GM23338 (cell line): ENCODE results near the gene ACP3. TPM values are rescaled to one million over a fixed set of nuclear protein-coding genes. Genes with fewer than 3 reads are reported as not detected.

Experiments
- ATAC-seq: fragments of 200-7000 bp; cut with Tn5 transposase; 3 replicates; pipeline ENCODE4 v1.9.1; 2020
- DNase-seq: peaks from one replicate; pipeline ENCODE4 v3.0.0-alpha.2; 2015; ENCODE audit warnings: low spot score
- H2AFZ ChIP-seq: fragments of 200-600 bp; sonication (generic); 2 replicates; pipeline ENCODE4 v1.8.0; 2016; ENCODE audit warnings: antibody characterized with exemption, mild to moderate bottlenecking, moderate library complexity
- H3F3A ChIP-seq: fragments of 200-600 bp; sonication (generic); replicated peaks from 2 replicates; pipeline ENCODE4 v1.8.0; 2017; ENCODE audit warnings: antibody characterized with exemption, mixed run types, low read depth
- H3K27ac ChIP-seq: fragments of 200-600 bp; sonication (generic); 2 replicates; pipeline ENCODE4 v1.6.1; 2016; ENCODE audit warnings: low read depth
- H3K27me3 ChIP-seq: fragments of 200-600 bp; sonication (generic); 2 replicates; pipeline ENCODE4 v1.8.0; 2016; ENCODE audit warnings: mild to moderate bottlenecking, mixed run types, moderate library complexity; ENCODE audit not compliant: insufficient read depth
- H3K36me3 ChIP-seq: fragments of 200-600 bp; sonication (generic); 2 replicates; pipeline ENCODE4 v1.8.0; 2016; ENCODE audit warnings: mild to moderate bottlenecking; ENCODE audit not compliant: insufficient read depth
- H3K4me1 ChIP-seq: fragments of 200-600 bp; sonication (generic); 2 replicates; pipeline ENCODE4 v1.8.0; 2016; ENCODE audit warnings: mild to moderate bottlenecking, moderate library complexity; ENCODE audit not compliant: insufficient read depth
- H3K4me2 ChIP-seq: fragments of 200-600 bp; sonication (generic); 2 replicates; pipeline ENCODE4 v1.7.1; 2017; ENCODE audit warnings: mixed run types
- H3K4me3 ChIP-seq: fragments of 200-600 bp; sonication (generic); 2 replicates; pipeline ENCODE4 v1.6.1; 2016; ENCODE audit warnings: mixed run types
- H3K79me2 ChIP-seq: fragments of 200-600 bp; sonication (generic); replicated peaks from 2 replicates; pipeline ENCODE4 v1.8.0; 2017; ENCODE audit warnings: mild to moderate bottlenecking; ENCODE audit not compliant: insufficient read depth
- H3K9me2 ChIP-seq: fragments of 200-600 bp; sonication (generic); 2 replicates; pipeline ENCODE4 v1.8.0; 2017; ENCODE audit not compliant: insufficient read depth
- H4K20me1 ChIP-seq: fragments of 200-600 bp; sonication (generic); replicated peaks from 2 replicates; pipeline ENCODE4 v1.8.0; 2017; ENCODE audit warnings: mild to moderate bottlenecking; ENCODE audit not compliant: insufficient read depth
- H3K27ac Mint-ChIP-seq: 2 replicates; pipeline ENCODE4 v1.8.0; 2020; ENCODE audit warnings: inconsistent platforms, mild to moderate bottlenecking, moderate library complexity, mixed read lengths
- H3K27me3 Mint-ChIP-seq: 3 replicates; pipeline ENCODE4 v1.8.0; 2022; ENCODE audit warnings: low read depth, mild to moderate bottlenecking, moderate library complexity, mixed read lengths, inconsistent platforms; ENCODE audit not compliant: insufficient read depth, poor library complexity
- H3K36me3 Mint-ChIP-seq: 3 replicates; pipeline ENCODE4 v1.8.0; 2021; ENCODE audit warnings: low read depth, mild to moderate bottlenecking, inconsistent platforms, moderate library complexity, mixed read lengths
- H3K4me1 Mint-ChIP-seq: 3 replicates; pipeline ENCODE4 v1.8.0; 2020; ENCODE audit warnings: mild to moderate bottlenecking, inconsistent platforms, mixed read lengths
- H3K4me3 Mint-ChIP-seq: 3 replicates; pipeline ENCODE4 v1.8.0; 2021; ENCODE audit warnings: moderate library complexity, mild to moderate bottlenecking, inconsistent platforms, mixed read lengths
- H3K9me3 Mint-ChIP-seq: 3 replicates; pipeline ENCODE4 v1.8.0; 2020; ENCODE audit warnings: moderate library complexity, mild to moderate bottlenecking, inconsistent platforms, mixed read lengths
- CREB1 ChIP-seq: fragments of 250-450 bp; sonication (Bioruptor Pico); IDR thresholded peaks from 2 replicates; pipeline ENCODE4 v1.5.0; 2020; ENCODE audit warnings: low read depth, mild to moderate bottlenecking, moderate library complexity
- EZH2 ChIP-seq: fragments of 200-600 bp; sonication (generic); IDR thresholded peaks from one replicate; pipeline ENCODE4 v1.8.0; 2017; ENCODE audit warnings: antibody characterized with exemption, mild to moderate bottlenecking, low read depth; ENCODE audit not compliant: unreplicated experiment
- EZH2phosphoT487 ChIP-seq: fragments of 200-600 bp; sonication (generic); IDR thresholded peaks from one replicate; pipeline ENCODE4 v1.8.1; 2018; ENCODE audit warnings: antibody characterized with exemption; ENCODE audit not compliant: unreplicated experiment
- JUNB ChIP-seq: IDR thresholded peaks from one replicate; pipeline ENCODE4 v1.6.1; 2016; ENCODE audit warnings: antibody characterized with exemption; ENCODE audit not compliant: unreplicated experiment
- NANOG ChIP-seq: IDR thresholded peaks from 2 replicates; pipeline ENCODE4 v1.6.1; 2016; ENCODE audit warnings: antibody characterized with exemption, borderline replicate concordance
- STAT1 ChIP-seq: IDR thresholded peaks from one replicate; pipeline ENCODE4 v1.6.1; 2016; ENCODE audit warnings: antibody characterized with exemption; ENCODE audit not compliant: unreplicated experiment
- ZNF114 ChIP-seq: fragments of 250-450 bp; sonication (Bioruptor Pico); IDR thresholded peaks from 2 replicates; pipeline ENCODE4 v1.5.0; 2020; ENCODE audit warnings: mild to moderate bottlenecking, moderate library complexity
- polyA plus RNA-seq: library from polyadenylated mRNA; unstranded; fragments of >200 nt; fragmentation: Nextera tagmentation; extraction: Ambion mirVana; gene quantifications from 2 replicates; pipeline ENCODE4 v1.2.1, GENCODE V29; 2016
- total RNA-seq: library from RNA; depleted of rRNA; stranded (reverse); fragments of >200 nt; shearing (Covaris generic); gene quantifications from 2 replicates; pipeline ENCODE4 v1.2.3, GENCODE V29; 2014
- TF ChIP-seq, protein P1 (sequence below): fragments of 250-450 bp; sonication (Bioruptor Pico); IDR thresholded peaks from 2 replicates; pipeline ENCODE4 v1.5.0; 2020; ENCODE audit warnings: mild to moderate bottlenecking, moderate library complexity
- TF ChIP-seq, protein P2 (sequence below), 2 experiments: fragments of 200-600 bp in 1 of 2; sonication (generic) in 1 of 2; conservative IDR thresholded peaks; 2 replicates each; pipeline versions ENCODE4 v1.5.1 to v1.6.1; 2016 to 2017; ENCODE audit warnings: antibody characterized with exemption in 2 of 2, low read depth in 2 of 2, mild to moderate bottlenecking in 2 of 2, moderate library complexity in 1 of 2

ACP3 gene
- total and polyA plus RNA-seq, 2 experiments from 2014 or later, result 1.1 to 3.5 TPM

DNA sequence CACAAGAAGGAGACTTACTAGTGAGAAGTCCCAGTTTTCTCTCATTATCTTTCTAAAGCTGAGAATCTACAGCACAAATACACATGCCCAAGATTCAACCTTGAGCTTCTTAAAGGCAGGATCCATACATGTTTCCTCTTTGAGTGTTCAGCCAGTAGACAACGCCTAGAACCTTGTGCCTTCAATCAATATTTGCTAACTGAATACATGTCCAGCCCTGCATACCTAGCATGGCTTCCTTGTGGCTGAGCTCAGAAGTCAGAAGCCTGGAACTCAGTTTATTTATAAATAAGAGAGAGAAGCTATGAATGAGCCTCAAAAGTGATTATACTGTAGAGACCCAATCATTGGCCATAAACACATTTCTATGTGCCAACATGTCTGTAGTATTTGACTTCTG, 43.5 kb downstream of the ACP3 start (continued):
- TF ChIP-seq, protein P1, sequence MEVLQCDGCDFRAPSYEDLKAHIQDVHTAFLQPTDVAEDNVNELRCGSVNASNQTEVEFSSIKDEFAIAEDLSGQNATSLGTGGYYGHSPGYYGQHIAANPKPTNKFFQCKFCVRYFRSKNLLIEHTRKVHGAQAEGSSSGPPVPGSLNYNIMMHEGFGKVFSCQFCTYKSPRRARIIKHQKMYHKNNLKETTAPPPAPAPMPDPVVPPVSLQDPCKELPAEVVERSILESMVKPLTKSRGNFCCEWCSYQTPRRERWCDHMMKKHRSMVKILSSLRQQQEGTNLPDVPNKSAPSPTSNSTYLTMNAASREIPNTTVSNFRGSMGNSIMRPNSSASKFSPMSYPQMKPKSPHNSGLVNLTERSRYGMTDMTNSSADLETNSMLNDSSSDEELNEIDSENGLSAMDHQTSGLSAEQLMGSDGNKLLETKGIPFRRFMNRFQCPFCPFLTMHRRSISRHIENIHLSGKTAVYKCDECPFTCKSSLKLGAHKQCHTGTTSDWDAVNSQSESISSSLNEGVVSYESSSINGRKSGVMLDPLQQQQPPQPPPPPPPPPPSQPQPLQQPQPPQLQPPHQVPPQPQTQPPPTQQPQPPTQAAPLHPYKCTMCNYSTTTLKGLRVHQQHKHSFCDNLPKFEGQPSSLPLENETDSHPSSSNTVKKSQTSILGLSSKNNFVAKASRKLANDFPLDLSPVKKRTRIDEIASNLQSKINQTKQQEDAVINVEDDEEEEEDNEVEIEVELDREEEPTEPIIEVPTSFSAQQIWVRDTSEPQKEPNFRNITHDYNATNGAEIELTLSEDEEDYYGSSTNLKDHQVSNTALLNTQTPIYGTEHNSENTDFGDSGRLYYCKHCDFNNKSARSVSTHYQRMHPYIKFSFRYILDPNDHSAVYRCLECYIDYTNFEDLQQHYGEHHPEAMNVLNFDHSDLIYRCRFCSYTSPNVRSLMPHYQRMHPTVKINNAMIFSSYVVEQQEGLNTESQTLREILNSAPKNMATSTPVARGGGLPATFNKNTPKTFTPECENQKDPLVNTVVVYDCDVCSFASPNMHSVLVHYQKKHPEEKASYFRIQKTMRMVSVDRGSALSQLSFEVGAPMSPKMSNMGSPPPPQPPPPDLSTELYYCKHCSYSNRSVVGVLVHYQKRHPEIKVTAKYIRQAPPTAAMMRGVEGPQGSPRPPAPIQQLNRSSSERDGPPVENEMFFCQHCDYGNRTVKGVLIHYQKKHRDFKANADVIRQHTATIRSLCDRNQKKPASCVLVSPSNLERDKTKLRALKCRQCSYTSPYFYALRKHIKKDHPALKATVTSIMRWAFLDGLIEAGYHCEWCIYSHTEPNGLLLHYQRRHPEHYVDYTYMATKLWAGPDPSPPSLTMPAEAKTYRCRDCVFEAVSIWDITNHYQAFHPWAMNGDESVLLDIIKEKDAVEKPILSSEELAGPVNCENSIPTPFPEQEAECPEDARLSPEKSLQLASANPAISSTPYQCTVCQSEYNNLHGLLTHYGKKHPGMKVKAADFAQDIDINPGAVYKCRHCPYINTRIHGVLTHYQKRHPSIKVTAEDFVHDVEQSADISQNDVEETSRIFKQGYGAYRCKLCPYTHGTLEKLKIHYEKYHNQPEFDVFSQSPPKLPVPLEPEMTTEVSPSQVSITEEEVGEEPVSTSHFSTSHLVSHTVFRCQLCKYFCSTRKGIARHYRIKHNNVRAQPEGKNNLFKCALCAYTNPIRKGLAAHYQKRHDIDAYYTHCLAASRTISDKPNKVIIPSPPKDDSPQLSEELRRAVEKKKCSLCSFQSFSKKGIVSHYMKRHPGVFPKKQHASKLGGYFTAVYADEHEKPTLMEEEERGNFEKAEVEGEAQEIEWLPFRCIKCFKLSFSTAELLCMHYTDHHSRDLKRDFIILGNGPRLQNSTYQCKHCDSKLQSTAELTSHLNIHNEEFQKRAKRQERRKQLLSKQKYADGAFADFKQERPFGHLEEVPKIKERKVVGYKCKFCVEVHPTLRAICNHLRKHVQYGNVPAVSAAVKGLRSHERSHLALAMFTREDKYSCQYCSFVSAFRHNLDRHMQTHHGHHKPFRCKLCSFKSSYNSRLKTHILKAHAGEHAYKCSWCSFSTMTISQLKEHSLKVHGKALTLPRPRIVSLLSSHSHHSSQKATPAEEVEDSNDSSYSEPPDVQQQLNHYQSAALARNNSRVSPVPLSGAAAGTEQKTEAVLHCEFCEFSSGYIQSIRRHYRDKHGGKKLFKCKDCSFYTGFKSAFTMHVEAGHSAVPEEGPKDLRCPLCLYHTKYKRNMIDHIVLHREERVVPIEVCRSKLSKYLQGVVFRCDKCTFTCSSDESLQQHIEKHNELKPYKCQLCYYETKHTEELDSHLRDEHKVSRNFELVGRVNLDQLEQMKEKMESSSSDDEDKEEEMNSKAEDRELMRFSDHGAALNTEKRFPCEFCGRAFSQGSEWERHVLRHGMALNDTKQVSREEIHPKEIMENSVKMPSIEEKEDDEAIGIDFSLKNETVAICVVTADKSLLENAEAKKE (CRISPR knock-in tag), result no peak
- TF ChIP-seq EZH2 (no peak), NANOG (no peak), CREB1 (CRISPR knock-in tag) (no peak), ZNF114 (no peak)

DNA sequence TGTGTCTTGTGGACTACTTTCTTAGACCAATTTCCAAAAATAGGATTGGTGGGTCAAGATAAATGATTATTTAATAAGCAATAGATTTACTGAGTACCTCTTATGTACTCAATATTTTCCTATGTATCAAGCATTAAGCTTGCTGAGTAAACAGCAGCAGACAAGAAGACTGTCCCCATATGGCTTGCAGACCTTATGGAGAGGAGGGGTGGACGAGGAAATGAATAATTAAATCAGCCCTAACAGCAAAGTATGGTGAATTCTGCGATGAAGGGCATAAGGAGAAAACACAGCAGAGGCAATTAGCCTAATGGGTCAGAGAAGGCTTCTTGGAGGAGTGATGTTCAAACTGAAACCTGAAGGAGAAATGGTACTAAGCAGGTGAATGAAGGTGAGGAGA, 45.1 kb downstream of the ACP3 start:
- H3K27ac Mint-ChIP-seq, result no peak overlapping the region
- TF ChIP-seq, protein P2, sequence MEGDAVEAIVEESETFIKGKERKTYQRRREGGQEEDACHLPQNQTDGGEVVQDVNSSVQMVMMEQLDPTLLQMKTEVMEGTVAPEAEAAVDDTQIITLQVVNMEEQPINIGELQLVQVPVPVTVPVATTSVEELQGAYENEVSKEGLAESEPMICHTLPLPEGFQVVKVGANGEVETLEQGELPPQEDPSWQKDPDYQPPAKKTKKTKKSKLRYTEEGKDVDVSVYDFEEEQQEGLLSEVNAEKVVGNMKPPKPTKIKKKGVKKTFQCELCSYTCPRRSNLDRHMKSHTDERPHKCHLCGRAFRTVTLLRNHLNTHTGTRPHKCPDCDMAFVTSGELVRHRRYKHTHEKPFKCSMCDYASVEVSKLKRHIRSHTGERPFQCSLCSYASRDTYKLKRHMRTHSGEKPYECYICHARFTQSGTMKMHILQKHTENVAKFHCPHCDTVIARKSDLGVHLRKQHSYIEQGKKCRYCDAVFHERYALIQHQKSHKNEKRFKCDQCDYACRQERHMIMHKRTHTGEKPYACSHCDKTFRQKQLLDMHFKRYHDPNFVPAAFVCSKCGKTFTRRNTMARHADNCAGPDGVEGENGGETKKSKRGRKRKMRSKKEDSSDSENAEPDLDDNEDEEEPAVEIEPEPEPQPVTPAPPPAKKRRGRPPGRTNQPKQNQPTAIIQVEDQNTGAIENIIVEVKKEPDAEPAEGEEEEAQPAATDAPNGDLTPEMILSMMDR (conservative IDR thresholded peaks at IDR 0.05; ENCODE audit: low read depth in 2 of 2), result no peak
- TF ChIP-seq, protein P1 (CRISPR knock-in tag), result no peak
- TF ChIP-seq JUNB, result no peak
- TF ChIP-seq CREB1 (CRISPR knock-in tag), result no peak
- TF ChIP-seq STAT1, result no peak
- no peak for TF ChIP-seq EZH2phosphoT487

More for the DNA sequence above, 45.1 kb downstream of the ACP3 start:
- ATAC-seq, result no peak
- H3K27ac ChIP-seq, result no peak overlapping the region
- H2AFZ ChIP-seq, result no peak overlapping the region
- no peak overlapping the region for H3K4me3 ChIP-seq
- no peaks in the 10 kb centered on the region for H3K27me3 ChIP-seq
- Mint-ChIP-seq H3K9me3 (no peaks in the 10 kb centered on the region), H3K4me3 (no peak overlapping the region), H3K27me3 (no peaks in the 10 kb centered on the region), H3K4me1 (no peaks in the 10 kb centered on the region; the same call in 2 of the 3 replicates), H3K36me3 (no peaks in the 10 kb centered on the region)
- H3K36me3 ChIP-seq, result no peaks in the 10 kb centered on the region
- H3K4me1 ChIP-seq, result no peaks in the 10 kb centered on the region
- no peak overlapping the region for H3K4me2 ChIP-seq
- no peaks in the 10 kb centered on the region for H3F3A ChIP-seq
- DNase-seq, result no peak
- no peaks in the 10 kb centered on the region for H3K79me2 ChIP-seq
- H4K20me1 ChIP-seq, result no peaks in the 10 kb centered on the region
- no peaks in the 10 kb centered on the region for H3K9me2 ChIP-seq
